CD4-positive, alpha-beta memory T cell (primary cell): Measurements from ENCODE around the gene NUB1. TPM values are rescaled to one million over a fixed set of nuclear protein-coding genes. Genes with fewer than 3 reads are reported as not detected.

ENCODE experiments used
- CTCF ChIA-PET: fragments of 350-600 bp; sonication (Branson Sonifier 250); formaldehyde crosslinking; loops from one replicate; lab custom pipeline; 2021; ENCODE audit warnings: inconsistent platforms; ENCODE audit not compliant: partially characterized antibody; lab: Charles Lee
- POLR2A ChIA-PET: fragments of 350-600 bp; sonication (Branson Sonifier 250); formaldehyde crosslinking; loops from one replicate; lab custom pipeline; 2021; ENCODE audit not compliant: partially characterized antibody; lab: Charles Lee
- DNase-seq, 5 donors: peaks; one replicate each; pipeline versions ENCODE4 v3.0.0 to v3.0.0-alpha.2; 2020 to 2022; ENCODE audit warnings: mixed read lengths in 1 of 5
- H3K27ac ChIP-seq: one replicate; pipeline ENCODE4 v1.7.0; 2013; ENCODE audit warnings: low read depth, low read length
- H3K27me3 ChIP-seq: 2 replicates; pipeline ENCODE4 v1.7.0; 2013; ENCODE audit warnings: mild to moderate bottlenecking, low read length, moderate library complexity; ENCODE audit not compliant: insufficient read depth
- H3K36me3 ChIP-seq: 2 replicates; pipeline ENCODE4 v1.7.0; 2013; ENCODE audit warnings: mild to moderate bottlenecking, low read length, moderate library complexity; ENCODE audit not compliant: insufficient read depth
- H3K4me1 ChIP-seq: 2 replicates; pipeline ENCODE4 v1.7.0; 2013; ENCODE audit warnings: mild to moderate bottlenecking, low read length, moderate library complexity; ENCODE audit not compliant: insufficient read depth
- H3K4me3 ChIP-seq, 2 donors: one replicate each; pipeline ENCODE4 v1.7.0; 2013; ENCODE audit warnings: low read length in 2 of 2, mild to moderate bottlenecking in 1 of 2
- H3K9me3 ChIP-seq, 2 donors: one replicate each; pipeline ENCODE4 v1.7.0; 2013; ENCODE audit warnings: low read length in 2 of 2, control low read depth in 1 of 2; ENCODE audit not compliant: control insufficient read depth in 1 of 2
- H3K27ac Mint-ChIP-seq, 7 donors: one replicate each; pipeline ENCODE4 v1.8.0; 2020 to 2021; ENCODE audit warnings: mixed read lengths in 7 of 7, mild to moderate bottlenecking in 6 of 7, inconsistent platforms in 3 of 7, moderate library complexity in 3 of 7
- H3K27me3 Mint-ChIP-seq, 2 donors: one replicate each; pipeline ENCODE4 v1.8.0; 2020 to 2021; ENCODE audit warnings: mixed read lengths in 2 of 2
- H3K36me3 Mint-ChIP-seq, 2 donors: one replicate each; pipeline ENCODE4 v1.8.0; 2020 to 2021; ENCODE audit warnings: mixed read lengths in 2 of 2, inconsistent platforms in 1 of 2, mild to moderate bottlenecking in 1 of 2
- H3K4me1 Mint-ChIP-seq, 4 donors: one replicate each; pipeline ENCODE4 v1.8.0; 2020 to 2021; ENCODE audit warnings: mixed read lengths in 4 of 4, mild to moderate bottlenecking in 1 of 4
- H3K4me3 Mint-ChIP-seq, 8 donors: one replicate each; pipeline ENCODE4 v1.8.0; 2020 to 2021; ENCODE audit warnings: mixed read lengths in 8 of 8, mild to moderate bottlenecking in 7 of 8, moderate library complexity in 6 of 8, inconsistent platforms in 3 of 8
- H3K9me3 Mint-ChIP-seq, 8 donors: one replicate each; pipeline ENCODE4 v1.8.0; 2020 to 2021; ENCODE audit warnings: mixed read lengths in 8 of 8, mild to moderate bottlenecking in 5 of 8, inconsistent platforms in 3 of 8, moderate library complexity in 1 of 8
- intact Hi-C: fragments of 100-400 bp; cut with micrococcal nuclease; formaldehyde crosslinking; loops from one replicate; pipeline ENCODE4 v1.15.1; 2023
- polyA plus RNA-seq, 2 donors: library from polyadenylated mRNA; unstranded; fragments of 300-500 nt; fragmentation: Illumina TruSeq; gene quantifications; one replicate each; pipeline ENCODE4 v1.2.3, GENCODE V29; 2021
- total RNA-seq, 2 experiments: library from RNA; stranded (reverse); gene quantifications; one replicate each; pipeline ENCODE4 v1.2.3, GENCODE V29; 2021

Gene NUB1
- total and polyA plus RNA-seq, 4 experiments from 2014 or later, result 50.1 to 119 (median 96.4) TPM

GRCh38 chr7:151408839-151409666 lies 67.4 kb downstream of the NUB1 start:
- intact Hi-C loops, result loop anchor here (1.0 kb wide), 4 partner anchors 20 to 59 kb away; no protein-coding TSS in a partner anchor
- Mint-ChIP-seq H3K9me3 (peaks cover 0 to 17% (median 7%) of the 10 kb centered on the region in 8 donors), H3K4me3 (peak overlapping the region; percentile 79 to 89 (median 84)), H3K27me3 (peaks cover 1 to 3% of the 10 kb centered on the region in 2 donors), H3K4me1 (peaks cover 20 to 80% (median 32%) of the 10 kb centered on the region in 4 donors), H3K36me3 (peaks cover 6 to 28% of the 10 kb centered on the region in 2 donors), H3K27ac (peak overlapping the region; percentile 81 to 99 (median 99))
- H3K27me3 ChIP-seq, result no peaks in the 10 kb centered on the region
- ChIA-PET POLR2A (interaction anchor here (0.7 to 3.0 kb wide), 15 partner anchors 12 to 68 kb away, joined by 3 to 20 read pairs (median 4); partner anchors contain the start of genes CRYGN and NUB1), CTCF (interaction anchor here (0.9 to 1.6 kb wide), 8 partner anchors 13 to 94 kb away, joined by 3 to 17 read pairs (median 4); partner anchors contain the start of gene CRYGN)
- H3K27ac ChIP-seq, result peak overlapping the region; percentile 89
- H3K9me3 ChIP-seq, result no peaks in the 10 kb centered on the region
- peaks cover 41% of the 10 kb centered on the region for H3K4me1 ChIP-seq
- no peaks in the 10 kb centered on the region for H3K36me3 ChIP-seq
- DNase-seq, result peak; percentile 85 to 95 (median 95)
- H3K4me3 ChIP-seq, result peak overlapping the region; percentile 9 to 58

DNA sequence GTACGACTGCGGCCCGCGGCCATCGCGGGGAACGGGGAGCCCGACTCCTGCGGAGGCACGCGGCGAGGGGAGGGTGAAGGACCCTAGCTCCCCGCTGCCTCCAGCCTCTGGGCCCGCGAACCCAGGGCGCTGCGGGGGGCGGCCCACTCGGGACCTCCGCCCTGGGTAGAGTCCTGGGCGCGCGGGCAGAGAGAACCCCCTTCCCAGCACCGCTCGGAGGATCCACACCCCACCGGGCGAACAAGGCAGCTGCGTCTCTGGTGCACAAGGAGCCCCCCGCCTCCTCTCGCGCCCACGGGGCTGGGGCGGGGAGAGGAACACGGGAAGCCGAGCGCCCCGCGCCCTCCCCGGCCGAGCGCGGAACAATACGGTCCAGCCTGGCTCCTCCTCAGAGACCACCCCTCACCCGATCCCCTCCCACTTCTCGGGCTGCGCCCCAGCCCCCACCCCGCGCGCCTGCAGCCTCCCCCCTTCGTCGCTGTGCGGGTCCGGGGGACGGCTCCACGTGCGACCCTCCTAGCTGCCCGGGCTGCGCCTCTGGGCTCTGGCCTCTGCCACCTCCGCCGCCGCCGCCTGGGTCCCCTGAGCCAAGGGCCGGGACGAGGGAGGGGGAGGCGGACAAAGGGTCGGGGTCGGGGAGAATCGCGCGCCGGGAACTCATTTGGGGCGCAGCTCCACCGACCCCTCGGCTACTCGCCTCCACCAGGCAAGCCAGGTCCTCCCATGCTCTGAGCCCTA lies 68.2 kb downstream of the NUB1 start, which contains the start of gene WDR86:
Gene WDR86, minus strand, starts transcription at position 372 of the 738 bp plus-strand sequence. CDS start 449 bp downstream, outside the sequence.
- peak within 1 kb of the TSS; percentile 89 for H3K27ac ChIP-seq
- no peaks in the 10 kb centered on the region for H3K9me3 ChIP-seq
- DNase-seq, result peak; percentile 51 to 69 (median 52)
- Mint-ChIP-seq H3K27me3 (peaks cover 1 to 3% of the 10 kb centered on the region in 2 donors), H3K36me3 (peaks cover 6 to 33% of the 10 kb centered on the region in 2 donors), H3K9me3 (peaks cover 0 to 23% (median 11%) of the 10 kb centered on the region in 8 donors), H3K27ac (peak within 1 kb of the TSS; percentile 81 to 99 (median 99)), H3K4me1 (peaks cover 23 to 78% (median 33%) of the 10 kb centered on the region in 4 donors), H3K4me3 (peak within 1 kb of the TSS; percentile 79 to 89 (median 84))
- ChIA-PET POLR2A (interaction anchor here (0.7 to 3.0 kb wide), 15 partner anchors 11 to 69 kb away, joined by 3 to 20 read pairs (median 4); partner anchors contain the start of genes CRYGN and NUB1), CTCF (interaction anchor here (0.9 to 1.6 kb wide), 8 partner anchors 14 to 95 kb away, joined by 3 to 17 read pairs (median 4); partner anchors contain the start of gene CRYGN)
- peak within 1 kb of the TSS in 1 of 2 donors; percentile 58 for H3K4me3 ChIP-seq
- peaks cover 40% of the 10 kb centered on the region for H3K4me1 ChIP-seq
- no peaks in the 10 kb centered on the region for H3K27me3 ChIP-seq
- intact Hi-C loops, result loop anchor here (1.0 kb wide), 3 partner anchors 19 to 60 kb away; no protein-coding TSS in a partner anchor
- no peaks in the 10 kb centered on the region for H3K36me3 ChIP-seq

- no peaks in the 10 kb centered on the region for H3K36me3 ChIP-seq
- H3K4me3 Mint-ChIP-seq, result peak overlapping the region; percentile 63 to 82 (median 80)
- DNase-seq, result peak in 4 of 5 donors; percentile 40 to 59 (median 54)
- peak overlapping the region; percentile 64 to 93 (median 89) for H3K27ac Mint-ChIP-seq
- ChIA-PET CTCF (interaction anchor here (1.2 to 1.6 kb wide), 8 partner anchors 12 to 222 kb away, joined by 3 to 17 read pairs (median 4); no protein-coding TSS in a partner anchor), POLR2A (interaction anchor here (0.9 to 3.0 kb wide), 11 partner anchors 10 to 70 kb away, joined by 3 to 20 read pairs (median 5); partner anchors contain the start of genes CRYGN and NUB1)
- intact Hi-C loops, result no loop called here
- peaks cover 31% of the 10 kb centered on the region for H3K4me1 ChIP-seq
- H3K4me1 Mint-ChIP-seq, result peaks cover 23 to 69% (median 33%) of the 10 kb centered on the region in 4 donors
- peaks cover 0 to 24% (median 11%) of the 10 kb centered on the region in 8 donors for H3K9me3 Mint-ChIP-seq
- H3K9me3 ChIP-seq, result no peaks in the 10 kb centered on the region
- peak overlapping the region; percentile 89 for H3K27ac ChIP-seq
- H3K27me3 Mint-ChIP-seq, result peaks cover 1 to 3% of the 10 kb centered on the region in 2 donors
- peak overlapping the region in 1 of 2 donors; percentile 58 for H3K4me3 ChIP-seq
- peaks cover 6 to 33% of the 10 kb centered on the region in 2 donors for H3K36me3 Mint-ChIP-seq
- no peaks in the 10 kb centered on the region for H3K27me3 ChIP-seq
Observed at GRCh38 chr7:151410405-151411390, 69.1 kb downstream of the NUB1 start.

DNA sequence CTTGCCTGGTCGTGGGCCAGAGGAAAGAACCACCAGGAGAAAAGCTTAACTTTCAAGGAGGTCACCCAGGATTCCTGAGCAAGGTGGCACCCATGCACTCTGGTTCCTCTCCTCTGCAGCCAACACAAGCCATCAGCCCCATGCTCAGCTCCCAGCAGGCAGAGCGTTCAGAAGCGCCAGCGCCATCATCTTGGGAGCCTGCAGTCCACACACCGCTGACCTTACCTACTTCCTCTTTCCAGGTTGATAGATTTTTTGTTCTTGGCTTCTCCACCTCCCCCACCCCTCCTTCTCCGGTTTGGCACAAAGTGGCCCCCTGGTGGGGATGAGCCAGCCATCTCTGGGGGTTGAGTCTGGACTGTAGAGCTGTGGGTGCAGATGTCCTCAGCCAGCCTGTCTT lies 69.9 kb downstream of the NUB1 start:
- Mint-ChIP-seq H3K36me3 (peaks cover 6 to 33% of the 10 kb centered on the region in 2 donors), H3K9me3 (peaks cover 0 to 24% (median 11%) of the 10 kb centered on the region in 8 donors), H3K27ac (peak overlapping the region in 6 of 7 donors; percentile 15 to 91 (median 79)), H3K4me1 (peaks cover 23 to 61% (median 33%) of the 10 kb centered on the region in 4 donors), H3K4me3 (peak overlapping the region in 7 of 8 donors; percentile 29 to 82 (median 78)), H3K27me3 (peaks cover 1 to 3% of the 10 kb centered on the region in 2 donors)
- H3K27ac ChIP-seq, result no peak overlapping the region
- ChIA-PET POLR2A (interaction anchor here (1.0 kb wide), 1 partner anchor 29 kb away, joined by 3 read pairs; no protein-coding TSS in a partner anchor), CTCF (interaction anchor here (0.7 to 1.6 kb wide), 4 partner anchors 11 to 819 kb away, joined by 3 to 4 read pairs (median 4); no protein-coding TSS in a partner anchor)
- H3K36me3 ChIP-seq, result no peaks in the 10 kb centered on the region
- DNase-seq, result no peak
- peaks cover 31% of the 10 kb centered on the region for H3K4me1 ChIP-seq
- no peaks in the 10 kb centered on the region for H3K27me3 ChIP-seq
- H3K4me3 ChIP-seq, result no peak overlapping the region
- H3K9me3 ChIP-seq, result no peaks in the 10 kb centered on the region
- intact Hi-C loops, result no loop called here

GRCh38 chr7:151412318-151412717 lies 70.7 kb downstream of the NUB1 start:
- H3K27me3 Mint-ChIP-seq, result peaks cover 1 to 3% of the 10 kb centered on the region in 2 donors
- peaks cover 31% of the 10 kb centered on the region for H3K4me1 ChIP-seq
- intact Hi-C loops, result no loop called here
- POLR2A ChIA-PET, result interaction anchor here (0.8 to 1.0 kb wide), 3 partner anchors 18 to 60 kb away, joined by 3 to 4 read pairs (median 3); no protein-coding TSS in a partner anchor
- CTCF ChIA-PET, result interaction anchor here (1.3 to 1.6 kb wide), 2 partner anchors 10 to 221 kb away, joined by 3 to 4 read pairs; no protein-coding TSS in a partner anchor
- no peak for DNase-seq
- H3K9me3 Mint-ChIP-seq, result peaks cover 0 to 32% (median 16%) of the 10 kb centered on the region in 8 donors
- H3K36me3 ChIP-seq, result no peaks in the 10 kb centered on the region
- H3K4me3 ChIP-seq, result no peak overlapping the region
- H3K9me3 ChIP-seq, result no peaks in the 10 kb centered on the region
- H3K4me1 Mint-ChIP-seq, result peaks cover 22 to 54% (median 33%) of the 10 kb centered on the region in 4 donors
- peak overlapping the region; percentile 14 to 89 (median 69) for H3K27ac Mint-ChIP-seq
- peak overlapping the region in 4 of 8 donors; percentile 11 to 80 (median 56) for H3K4me3 Mint-ChIP-seq
- H3K27me3 ChIP-seq, result no peaks in the 10 kb centered on the region
- peaks cover 6 to 33% of the 10 kb centered on the region in 2 donors for H3K36me3 Mint-ChIP-seq
- no peak overlapping the region for H3K27ac ChIP-seq
